B cell (primary cell): Measurements from ENCODE around the gene RALBP1. TPM values are rescaled to one million over a fixed set of nuclear protein-coding genes. Genes with fewer than 3 reads are reported as not detected.

Source experiments
- ATAC-seq: fragments of 200-7000 bp; cut with Tn5 transposase; one replicate; pipeline ENCODE4 v1.10.0; 2021; ENCODE audit warnings: low read depth, mild to moderate bottlenecking, moderate number of reproducible peaks, moderate library complexity
- CTCF ChIA-PET: fragments of 350-600 bp; sonication (Branson Sonifier 250); formaldehyde crosslinking; loops from one replicate; lab custom pipeline; 2021; ENCODE audit warnings: antibody characterized with exemption, inconsistent platforms; lab: Charles Lee
- POLR2A ChIA-PET: fragments of 350-600 bp; sonication (Branson Sonifier 250); formaldehyde crosslinking; loops from one replicate; lab custom pipeline; 2021; ENCODE audit warnings: antibody characterized with exemption; lab: Charles Lee
- DNase-seq: peaks from one replicate; pipeline ENCODE4 v3.0.0; 2013
- H2AFZ ChIP-seq: 2 replicates; pipeline ENCODE4 v1.6.1; 2012; ENCODE audit warnings: mild to moderate bottlenecking, low read depth, low read length; ENCODE audit not compliant: insufficient read depth, poor library complexity, severe bottlenecking
- H3K27ac ChIP-seq, 2 donors: 1 replicate in 1 of 2; 2 replicates in 1 of 2; pipeline ENCODE4 v1.5.1; 2012 to 2013; ENCODE audit warnings: low read length in 2 of 2, mild to moderate bottlenecking in 2 of 2, moderate library complexity in 1 of 2
- H3K27me3 ChIP-seq, 4 experiments: fragments of 200-600 bp in 1 of 4; sonication (generic) in 1 of 4; replicated peaks in 1 of 4; 1 replicate in 2 of 4; 2 replicates in 2 of 4; pipeline versions ENCODE4 v1.6.1 to v1.7.0; 2013 to 2016; ENCODE audit warnings: low read length in 3 of 4, mild to moderate bottlenecking in 2 of 4, mixed read lengths in 1 of 4, moderate library complexity in 1 of 4; ENCODE audit not compliant: insufficient read depth in 4 of 4, control insufficient read depth in 3 of 4; ENCODE audit errors: control extremely low read depth in 1 of 4
- H3K36me3 ChIP-seq, 2 experiments: replicated peaks in 1 of 2; 1 replicate in 1 of 2; 2 replicates in 1 of 2; pipeline versions ENCODE4 v1.6.1 to v1.7.1; 2013; ENCODE audit warnings: low read length in 1 of 2; ENCODE audit not compliant: insufficient read depth in 2 of 2, control insufficient read depth in 1 of 2; ENCODE audit errors: control extremely low read depth in 1 of 2, extremely low read depth in 1 of 2
- H3K4me1 ChIP-seq, 2 donors: fragments of 200-600 bp in 1 of 2; sonication (generic) in 1 of 2; 1 replicate in 1 of 2; 2 replicates in 1 of 2; pipeline versions ENCODE4 v1.5.1 to v1.6.1; 2013 to 2017; ENCODE audit warnings: low read length in 2 of 2; ENCODE audit not compliant: control insufficient read depth in 2 of 2, insufficient read depth in 2 of 2
- H3K4me2 ChIP-seq: replicated peaks from 2 replicates; pipeline ENCODE3; 2012; ENCODE audit warnings: mild to moderate bottlenecking, low read depth, low read length; ENCODE audit not compliant: poor library complexity, severe bottlenecking
- H3K4me3 ChIP-seq, 5 experiments: fragments of 200-600 bp in 1 of 5; sonication (generic) in 1 of 5; 1 replicate in 3 of 5; 2 replicates in 2 of 5; pipeline versions ENCODE4 v1.5.1 to v1.7.0; 2011 to 2016; ENCODE audit warnings: low read length in 4 of 5, mild to moderate bottlenecking in 4 of 5, low read depth in 2 of 5, control low read depth in 1 of 5, moderate library complexity in 1 of 5; ENCODE audit not compliant: insufficient read depth in 1 of 5; ENCODE audit errors: control extremely low read depth in 1 of 5, extremely low read depth in 1 of 5
- H3K79me2 ChIP-seq: fragments of 200-600 bp; sonication (generic); one replicate; pipeline ENCODE4 v1.6.0; 2016; ENCODE audit warnings: low read length; ENCODE audit not compliant: control insufficient read depth, insufficient read depth
- H3K9ac ChIP-seq: fragments of 200-600 bp; sonication (generic); 2 replicates; pipeline ENCODE4 v1.6.1; 2017; ENCODE audit warnings: mild to moderate bottlenecking, low read length, moderate library complexity
- H3K9me3 ChIP-seq, 3 donors: one replicate each; pipeline versions ENCODE4 v1.6.1 to v1.7.1; 2013; ENCODE audit warnings: low read length in 2 of 3; ENCODE audit not compliant: control insufficient read depth in 2 of 3, insufficient read depth in 1 of 3; ENCODE audit errors: control extremely low read depth in 1 of 3
- H4K20me1 ChIP-seq: 2 replicates; pipeline ENCODE4 v1.6.0; 2012; ENCODE audit warnings: mild to moderate bottlenecking, low read length; ENCODE audit not compliant: insufficient read depth, control insufficient read depth, poor library complexity, severe bottlenecking
- H3K27ac Mint-ChIP-seq: one replicate; pipeline ENCODE4 v1.8.0; 2021; ENCODE audit warnings: mixed read lengths
- H3K27me3 Mint-ChIP-seq: one replicate; pipeline ENCODE4 v1.8.0; 2021; ENCODE audit warnings: mixed read lengths
- H3K4me1 Mint-ChIP-seq: one replicate; pipeline ENCODE4 v1.8.0; 2021; ENCODE audit warnings: mixed read lengths
- H3K4me3 Mint-ChIP-seq: one replicate; pipeline ENCODE4 v1.8.0; 2021; ENCODE audit warnings: mixed read lengths
- H3K9me3 Mint-ChIP-seq: one replicate; pipeline ENCODE4 v1.8.0; 2022; ENCODE audit warnings: mixed read lengths; ENCODE audit not compliant: insufficient read depth
- CTCF ChIP-seq: fragments of 200-600 bp; IDR thresholded peaks from one replicate; pipeline ENCODE4 v1.8.0; 2022; ENCODE audit warnings: antibody characterized with exemption, mild to moderate bottlenecking
- EZH2 ChIP-seq: IDR thresholded peaks from 2 replicates; pipeline ENCODE4 v1.6.1; 2012; ENCODE audit warnings: borderline replicate concordance, low read depth, mild to moderate bottlenecking, moderate library complexity, low read length; ENCODE audit not compliant: insufficient read depth, poor library complexity, severe bottlenecking
- WGBS: methylation state at CpG from one replicate; pipeline ENCODE4 v1.1.5; 2013; ENCODE audit warnings: missing lambda C conversion rate; ENCODE audit not compliant: insufficient coverage; 5-methylcytosine and 5-hydroxymethylcytosine counted together
- intact Hi-C: fragments of 100-400 bp; cut with micrococcal nuclease; formaldehyde crosslinking; loops from one replicate; pipeline ENCODE4 v1.10.0; 2022
- polyA plus RNA-seq: library from polyadenylated mRNA; depleted of rRNA; stranded (reverse); fragments of >200 nt; gene quantifications from 2 replicates; pipeline ENCODE4 v1.2.3, GENCODE V29; 2012
- total RNA-seq, 2 donors: library from RNA; stranded (reverse); fragments of 120-200 nt in 1 of 2; gene quantifications; 1 replicate in 1 of 2; 2 replicates in 1 of 2; pipeline versions ENCODE4 v1.2.3 to v1.2.4, GENCODE V29; 2013 to 2022

The RALBP1 gene
- total and polyA plus RNA-seq, 2 donors (not counting 1 experiment from before 2014, with no cell fraction given), result 14.9 to 38.0 TPM

- H3K9me3 Mint-ChIP-seq, result no peaks in the 10 kb centered on the region
- POLR2A ChIA-PET, result no interaction called here
- no peak overlapping the region for H3K4me3 Mint-ChIP-seq
- H3K36me3 ChIP-seq, result peaks cover 13 to 53% of the 10 kb centered on the region in 2 experiments
- H3K9me3 ChIP-seq, result peaks cover 0 to 2% (median 0%) of the 10 kb centered on the region in 3 donors
- DNase-seq, result no peak
- no peaks in the 10 kb centered on the region for H3K79me2 ChIP-seq
- H3K27me3 Mint-ChIP-seq, result no peaks in the 10 kb centered on the region
- no peak overlapping the region for H3K27ac ChIP-seq
- H3K9ac ChIP-seq, result no peak overlapping the region
- H3K4me1 ChIP-seq, result no peaks in the 10 kb centered on the region
- no peak overlapping the region for H3K27ac Mint-ChIP-seq
- intact Hi-C loops, result no loop called here
- TF ChIP-seq CTCF (no peak), EZH2 (no peak)
- H3K4me1 Mint-ChIP-seq, result no peaks in the 10 kb centered on the region
- H4K20me1 ChIP-seq, result no peaks in the 10 kb centered on the region
- no peak overlapping the region for H2AFZ ChIP-seq
- no peak for ATAC-seq
- H3K4me3 ChIP-seq, result no peak overlapping the region
- WGBS, result 100% methylated on average over 1 of the region's 4 CpGs
- CTCF ChIA-PET, result no interaction called here
- H3K4me2 ChIP-seq, result no peak overlapping the region
- no peaks in the 10 kb centered on the region for H3K27me3 ChIP-seq
Observed at GRCh38 chr18:9558387-9559064, 83.2 kb downstream of the RALBP1 start.

GRCh38 chr18:9559253-9559652, 83.9 kb downstream of the RALBP1 start:
- H3K4me2 ChIP-seq, result no peak overlapping the region
- Mint-ChIP-seq H3K27me3 (no peaks in the 10 kb centered on the region), H3K9me3 (no peaks in the 10 kb centered on the region), H3K27ac (no peak overlapping the region), H3K4me3 (no peak overlapping the region), H3K4me1 (no peaks in the 10 kb centered on the region)
- ChIA-PET CTCF (no interaction called here), POLR2A (no interaction called here)
- 100% methylated on average over 5 of the region's 6 CpGs for whole genome bisulfite sequencing
- no peak overlapping the region for H2AFZ ChIP-seq
- H3K36me3 ChIP-seq, result peaks cover 13 to 52% of the 10 kb centered on the region in 2 experiments
- no peak overlapping the region for H3K4me3 ChIP-seq
- H3K79me2 ChIP-seq, result no peaks in the 10 kb centered on the region
- ATAC-seq, result no peak
- no peak overlapping the region for H3K27ac ChIP-seq
- TF ChIP-seq CTCF (no peak), EZH2 (no peak)
- no peak overlapping the region for H3K9ac ChIP-seq
- no peaks in the 10 kb centered on the region for H3K27me3 ChIP-seq
- no peak for DNase-seq
- no peaks in the 10 kb centered on the region for H4K20me1 ChIP-seq
- no peaks in the 10 kb centered on the region for H3K9me3 ChIP-seq
- H3K4me1 ChIP-seq, result no peaks in the 10 kb centered on the region
- intact Hi-C loops, result no loop called here
